GM19467 (cell line): ENCODE results near the gene LCN6.

ENCODE experiments used
- ATAC-seq: cut with Tn5 transposase; IDR thresholded peaks from one replicate; pipeline ENCODE4 v1.9.1; 2021; ENCODE audit warnings: mild to moderate bottlenecking, moderate library complexity; ENCODE audit not compliant: unreplicated experiment

LCN6 gene

GRCh38 chr9:136694163-136694871 lies 54.0 kb downstream of the LCN6 start:
- no peak for ATAC-seq
